ENCODE measurements around the gene CARNS1.

Gene CARNS1, protein sequence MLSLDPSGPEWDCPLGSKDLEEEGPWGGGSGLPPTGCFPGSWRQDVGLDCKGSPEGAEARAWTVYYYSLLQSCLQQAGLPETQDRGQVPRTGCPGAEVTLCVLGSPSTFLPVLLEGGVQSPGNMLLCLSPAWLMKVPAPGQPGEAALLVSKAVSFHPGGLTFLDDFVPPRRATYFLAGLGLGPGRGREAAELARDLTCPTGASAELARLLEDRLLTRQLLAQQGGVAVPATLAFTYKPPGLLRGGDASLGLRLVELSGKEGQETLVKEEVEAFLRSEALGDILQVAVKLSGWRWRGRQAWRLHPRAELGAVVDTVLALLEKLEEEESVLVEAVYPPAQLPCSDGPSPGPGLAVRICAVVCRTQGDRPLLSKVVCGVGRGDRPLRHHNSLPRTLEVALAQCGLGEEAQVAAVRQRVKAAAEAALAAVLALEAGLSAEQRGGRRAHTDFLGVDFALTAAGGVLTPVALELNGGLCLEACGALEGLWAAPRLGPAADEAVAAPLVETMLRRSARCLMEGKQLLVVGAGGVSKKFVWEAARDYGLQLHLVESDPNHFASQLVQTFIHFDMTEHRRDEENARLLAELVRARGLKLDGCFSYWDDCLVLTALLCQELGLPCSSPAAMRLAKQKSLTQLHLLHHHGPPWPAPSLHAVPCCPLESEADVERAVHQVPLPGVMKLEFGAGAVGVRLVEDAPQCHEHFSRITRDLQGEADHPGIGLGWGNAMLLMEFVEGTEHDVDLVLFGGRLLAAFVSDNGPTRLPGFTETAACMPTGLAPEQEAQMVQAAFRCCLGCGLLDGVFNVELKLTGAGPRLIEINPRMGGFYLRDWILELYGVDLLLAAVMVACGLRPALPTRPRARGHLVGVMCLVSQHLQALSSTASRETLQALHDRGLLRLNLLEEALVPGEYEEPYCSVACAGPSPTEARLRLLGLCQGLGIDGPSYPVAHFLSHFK

DNA sequence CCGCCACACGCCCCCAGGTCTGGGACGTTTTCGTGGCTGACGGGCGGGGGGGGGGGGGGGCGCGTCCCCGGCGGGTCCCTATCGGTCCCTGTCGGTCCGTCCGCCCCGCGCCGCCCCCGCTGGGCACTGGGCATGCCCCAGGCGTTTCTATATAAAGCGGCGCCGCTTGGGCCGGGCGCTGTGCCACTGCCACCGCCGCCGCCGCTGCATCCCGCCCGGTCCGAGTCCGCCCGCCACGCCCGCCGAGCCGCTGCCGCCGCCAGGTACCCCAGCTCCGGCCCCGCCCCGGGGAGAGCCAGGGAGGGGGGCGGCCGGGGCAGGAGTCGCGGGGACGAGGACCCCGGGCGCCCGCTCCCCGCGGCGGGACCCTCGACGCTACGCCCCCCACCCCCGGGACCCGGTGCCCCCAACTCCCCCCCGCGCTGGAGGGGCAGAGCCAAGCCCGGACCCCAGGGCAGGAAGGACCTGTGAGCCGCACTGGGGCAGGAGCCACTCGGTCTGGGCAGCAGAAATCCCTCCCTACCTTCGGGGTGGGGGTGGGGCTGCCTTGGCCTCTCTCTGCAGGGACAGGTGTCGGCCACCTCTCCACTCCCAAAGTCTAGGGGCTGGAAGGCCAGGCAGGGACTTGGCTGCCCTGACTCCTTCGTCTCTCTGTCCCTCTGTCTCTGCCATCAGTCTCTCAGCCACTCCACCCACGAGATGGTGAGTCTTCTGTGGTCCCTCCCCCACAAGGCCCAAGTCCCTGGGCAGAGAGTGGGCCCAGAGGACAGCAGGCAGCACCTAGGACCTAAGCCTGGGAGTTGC lies at the start of gene CARNS1:
TSS of gene CARNS1 (plus strand) at position 178 of the 804 bp plus-strand sequence. CDS start at position 700, 522 bp downstream.
- in situ Hi-C loops (cut with MboI; ENCODE audit: low sequenced_read_pairs) = no loop called here

DNA sequence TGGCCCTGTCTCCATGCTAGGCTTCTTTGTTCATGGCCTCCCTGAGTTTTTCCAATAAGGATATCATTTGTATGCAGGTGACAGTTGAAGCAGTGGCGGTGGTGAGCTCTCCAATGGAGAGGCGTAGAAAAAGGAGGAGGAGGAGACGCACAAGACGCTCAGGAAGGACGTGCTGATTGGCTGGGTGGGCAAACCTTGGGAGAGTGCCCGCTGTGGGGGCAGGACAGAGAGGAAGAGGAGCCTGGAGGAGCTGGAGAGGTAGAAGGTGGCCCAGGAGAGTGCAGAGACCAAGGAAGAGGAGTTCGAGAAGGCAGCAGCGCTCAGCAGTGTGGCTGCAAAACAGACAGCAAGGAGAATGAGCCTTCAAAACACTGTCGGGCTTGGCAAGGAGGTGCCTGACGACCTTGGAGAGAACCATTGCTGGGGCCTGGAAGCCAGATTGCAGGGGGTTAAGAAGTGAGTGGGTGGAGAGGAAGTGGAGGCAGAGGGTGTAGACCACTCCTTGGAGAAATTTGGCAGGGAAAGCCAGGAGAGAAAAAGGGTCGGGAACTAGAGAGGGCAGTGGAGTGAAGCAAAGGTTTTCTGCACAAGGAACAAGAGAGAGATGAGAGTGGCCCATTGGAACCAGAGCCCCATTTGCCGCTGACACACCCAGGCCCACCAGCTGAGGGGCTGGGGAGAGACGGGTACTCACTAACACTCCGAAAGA lies 49.6 kb upstream of the CARNS1 start:
- in situ Hi-C loops (cut with MboI; ENCODE audit: low sequenced_read_pairs) = no loop called here

DNA sequence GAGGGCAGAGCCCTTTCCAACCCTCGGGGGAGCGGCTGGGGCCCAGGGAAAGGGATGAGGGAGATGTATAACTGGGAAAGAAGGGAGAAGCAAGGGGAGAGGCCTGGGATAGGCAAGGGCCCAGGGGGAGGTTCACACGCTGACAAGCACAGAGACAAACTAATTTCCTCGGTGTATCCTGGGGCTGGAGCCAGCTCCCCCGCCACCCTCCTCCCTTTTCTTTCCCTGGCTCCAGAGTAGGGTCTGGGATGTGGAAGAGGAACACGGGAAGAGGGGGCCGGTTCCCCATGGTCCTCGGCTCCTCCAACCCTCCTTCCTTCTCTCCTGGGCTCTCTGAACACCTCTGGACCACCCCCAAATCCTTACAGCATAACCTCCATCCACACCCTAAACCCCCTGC lies 48.9 kb upstream of the CARNS1 start:
- in situ Hi-C loops (cut with MboI; ENCODE audit: low sequenced_read_pairs) = no loop called here

DNA sequence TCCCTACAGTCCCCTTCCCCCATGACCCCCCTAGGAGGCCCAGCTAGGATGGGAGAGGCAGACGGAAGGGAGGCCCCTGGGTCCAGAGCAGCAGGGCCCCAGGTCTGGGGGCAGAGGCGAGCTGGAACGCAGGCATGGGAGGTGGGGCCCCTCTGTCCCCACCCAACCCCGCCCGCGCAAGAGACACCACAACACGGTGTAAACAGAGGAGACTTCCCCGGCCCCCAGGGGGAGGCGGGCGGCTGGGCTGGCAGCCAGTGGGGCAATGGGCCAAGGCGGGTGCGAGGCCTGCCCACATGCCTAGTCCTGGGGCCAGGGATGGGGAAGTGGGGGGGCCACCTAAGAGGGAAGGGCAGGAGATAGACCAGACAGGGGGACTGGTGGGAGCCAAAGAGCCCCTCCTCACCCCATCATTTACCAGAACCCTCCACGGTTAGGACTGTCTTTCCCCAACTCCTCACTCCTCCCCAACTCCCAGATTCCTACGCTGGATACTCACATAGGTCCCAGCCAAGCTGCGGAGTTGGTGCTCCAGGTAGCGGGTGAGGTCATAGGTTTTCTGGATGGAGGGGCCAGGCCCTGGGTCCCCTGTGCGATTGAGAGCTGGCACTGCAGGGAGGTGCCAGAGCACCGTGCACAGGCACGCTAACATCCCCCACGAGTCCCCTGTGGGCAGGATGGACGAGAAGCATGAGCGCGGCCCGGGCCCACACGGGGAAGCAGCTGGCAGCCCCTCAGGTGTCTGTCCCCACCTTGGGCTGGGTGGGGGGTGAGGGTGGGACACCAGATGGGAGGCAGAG lies 48.3 kb upstream of the CARNS1 start:
- in situ Hi-C loops (cut with MboI; ENCODE audit: low sequenced_read_pairs) = no loop called here

DNA sequence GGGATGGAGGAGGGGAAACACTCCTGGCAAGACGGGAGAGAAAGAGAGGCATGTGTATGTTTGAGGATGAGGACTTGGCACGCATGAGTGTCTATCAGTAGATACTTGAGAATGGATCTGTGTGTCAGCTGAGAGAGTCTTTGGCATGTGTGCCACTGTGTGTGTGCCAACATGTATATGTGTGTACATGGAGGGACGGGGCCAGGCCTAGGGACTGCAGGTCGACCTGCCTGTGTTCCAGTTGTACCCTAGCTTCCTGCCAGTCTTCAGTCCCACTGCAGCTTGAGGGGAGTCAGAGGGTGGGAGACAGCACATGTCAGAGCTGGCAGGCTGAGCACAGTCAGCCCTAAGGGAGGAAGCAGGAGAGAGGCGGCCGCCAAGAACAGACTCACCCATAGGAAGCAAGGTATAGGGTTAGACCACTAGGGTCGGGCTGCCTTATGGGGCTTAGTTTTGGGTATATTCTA lies 47.7 kb upstream of the CARNS1 start:
- in situ Hi-C loops (cut with MboI; ENCODE audit: low sequenced_read_pairs) = no loop called here

DNA sequence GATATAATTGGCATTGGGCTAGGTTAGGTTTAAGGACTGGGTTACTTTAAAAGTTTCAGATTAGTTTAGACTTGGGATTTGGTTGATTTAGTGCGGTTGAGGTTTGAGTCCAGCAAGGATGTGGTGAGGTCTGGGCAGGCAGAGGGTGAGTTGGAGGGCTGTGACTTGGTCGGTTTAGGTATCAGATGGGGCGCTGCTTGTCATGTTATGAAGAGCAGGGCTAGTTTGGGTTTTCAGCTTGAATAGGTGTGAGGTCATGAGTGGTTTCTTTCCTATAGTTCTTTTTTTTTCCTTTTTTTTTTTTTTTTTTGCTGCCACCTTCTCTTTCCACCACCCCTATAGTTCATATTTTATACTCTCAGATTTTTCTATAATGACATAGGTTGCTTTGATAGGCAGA lies 46.9 kb upstream of the CARNS1 start:
- in situ Hi-C loops (cut with MboI; ENCODE audit: low sequenced_read_pairs) = no loop called here

DNA sequence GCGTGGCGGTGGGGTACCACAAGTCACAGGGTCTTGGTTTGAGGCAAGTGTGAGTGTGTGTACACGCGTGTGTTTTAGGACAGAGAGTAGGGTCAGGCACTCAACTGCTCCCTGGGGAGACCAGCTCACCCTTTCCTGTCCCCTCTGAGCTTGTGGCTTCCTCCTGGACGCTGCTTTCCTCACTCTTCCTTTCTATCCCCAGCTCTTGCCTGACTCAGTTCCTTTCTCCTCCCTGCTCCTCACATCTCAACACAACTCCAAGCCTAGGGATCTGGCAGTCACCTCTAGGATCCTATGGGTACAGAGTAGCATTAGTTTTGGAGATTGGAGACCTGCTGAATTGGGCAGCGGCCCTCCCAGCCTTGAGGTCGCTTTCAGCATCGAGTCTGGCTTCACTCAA lies 46.2 kb upstream of the CARNS1 start:
- in situ Hi-C loops (cut with MboI; ENCODE audit: low sequenced_read_pairs) = no loop called here

DNA sequence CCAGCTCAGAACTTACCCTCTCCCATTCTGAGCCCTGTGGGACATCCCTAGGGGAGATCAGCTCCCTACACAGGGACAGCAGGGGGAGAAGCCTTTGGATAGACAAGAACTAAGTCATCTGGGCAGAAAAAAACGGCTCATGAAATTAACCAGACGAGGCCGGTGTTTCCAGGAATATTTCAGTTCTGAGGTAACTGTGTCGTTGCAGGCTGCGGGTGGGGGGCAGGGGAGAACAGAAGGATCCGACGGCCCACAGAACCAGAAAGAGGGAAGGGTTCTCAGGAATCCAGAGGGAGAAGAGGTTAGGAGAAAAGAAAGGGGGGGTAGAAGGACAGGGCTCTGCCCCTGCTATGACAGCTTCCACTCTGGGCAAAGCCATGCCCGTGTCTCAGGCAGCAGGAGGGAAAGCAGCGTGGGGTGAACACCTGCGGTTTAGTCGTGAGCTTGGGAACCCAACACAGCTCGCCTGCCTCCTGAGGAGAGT lies 45.6 kb upstream of the CARNS1 start:
- in situ Hi-C loops (cut with MboI; ENCODE audit: low sequenced_read_pairs) = no loop called here

DNA sequence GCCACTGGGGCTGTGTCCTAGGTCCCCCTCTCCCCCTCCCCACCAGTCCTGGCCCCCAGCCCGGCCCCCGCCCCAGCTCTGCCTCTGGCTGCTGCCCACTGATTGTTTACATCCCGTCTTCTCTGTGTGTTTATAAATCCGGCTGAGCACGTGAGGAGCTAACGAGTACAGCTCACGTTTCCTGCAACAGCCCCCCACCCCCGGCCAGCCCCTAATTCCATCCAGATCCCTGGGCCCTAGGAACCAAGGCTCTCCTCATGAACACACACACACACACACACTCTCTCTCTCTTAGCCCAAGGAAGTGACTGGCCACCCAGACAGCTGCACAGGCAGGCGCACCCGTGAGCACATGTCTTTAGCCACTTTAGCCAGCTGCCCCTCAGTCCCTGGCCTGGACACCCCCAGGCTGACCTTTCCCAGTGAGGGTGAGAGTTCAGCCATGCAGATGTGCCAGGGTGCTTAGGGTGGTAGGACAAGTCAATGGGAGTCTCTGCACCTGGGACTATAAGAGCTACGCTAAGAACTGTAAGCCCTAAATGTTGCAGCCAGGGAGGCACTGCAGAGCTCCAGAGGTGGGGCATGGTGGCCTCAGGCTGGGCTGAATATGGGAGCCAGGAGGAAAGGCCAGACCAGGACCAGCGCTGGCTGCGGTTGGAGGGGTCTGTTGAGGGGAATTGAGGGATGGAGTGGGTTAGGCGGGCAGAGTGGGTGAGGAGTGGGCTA lies 45.0 kb upstream of the CARNS1 start:
- in situ Hi-C loops (cut with MboI; ENCODE audit: low sequenced_read_pairs) = no loop called here

DNA sequence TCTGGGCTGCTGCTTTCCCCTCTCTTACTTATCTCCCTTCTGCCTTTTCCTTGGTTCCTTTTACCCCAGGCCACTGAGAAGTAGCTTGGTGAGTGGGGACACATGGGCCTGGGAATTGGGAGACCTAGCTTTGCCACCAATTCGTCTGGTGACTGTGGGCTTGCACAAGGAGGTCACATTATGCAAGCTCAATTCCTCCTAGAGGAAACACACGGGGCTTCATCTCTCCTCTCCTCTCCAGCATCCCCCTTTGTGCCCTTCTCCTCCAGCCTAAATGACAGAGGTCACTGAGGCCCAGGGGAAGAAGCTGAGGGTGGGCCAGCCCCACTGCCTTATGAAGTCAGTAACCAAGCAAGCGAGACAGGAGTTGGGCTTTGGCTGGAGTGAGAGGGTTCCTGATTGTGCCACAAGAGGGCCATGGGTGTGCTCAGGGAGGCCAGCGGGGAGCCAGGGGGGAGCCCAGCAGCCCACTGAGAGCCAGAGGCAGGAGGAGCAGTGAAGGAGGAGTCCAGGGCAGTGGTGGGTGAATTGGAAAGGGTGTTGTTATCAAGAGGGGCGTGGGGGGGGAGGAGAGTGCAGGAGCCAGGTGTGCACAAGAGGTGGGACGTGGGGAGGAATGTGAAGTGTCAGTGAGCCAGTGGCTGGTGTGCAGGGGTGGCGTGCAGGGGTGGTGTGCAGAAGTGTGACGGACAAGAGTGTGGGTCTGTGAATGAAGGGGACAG lies 44.1 kb upstream of the CARNS1 start:
- in situ Hi-C loops (cut with MboI; ENCODE audit: low sequenced_read_pairs) = no loop called here

DNA sequence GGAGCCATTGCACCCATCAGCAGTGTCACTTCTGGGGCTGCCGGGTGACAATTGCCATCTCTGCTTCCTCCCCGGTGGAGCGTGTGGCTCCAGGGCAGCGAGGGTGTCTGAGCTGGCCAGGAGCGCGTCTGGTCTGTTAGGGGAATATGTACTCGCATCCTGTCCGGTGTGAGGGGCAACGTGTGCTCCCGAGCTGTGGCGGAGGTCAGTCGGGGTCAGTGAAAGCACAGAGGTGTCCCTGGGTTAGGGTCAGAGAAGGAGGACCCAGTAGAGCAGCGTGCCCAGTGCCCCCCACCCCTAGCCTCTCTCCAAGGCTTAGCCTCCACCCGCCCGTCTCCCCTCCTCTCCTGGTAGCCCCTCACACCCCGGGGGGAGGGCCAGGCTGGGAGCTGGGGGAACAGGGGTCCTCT lies 43.6 kb upstream of the CARNS1 start:
- in situ Hi-C loops (cut with MboI; ENCODE audit: low sequenced_read_pairs) = no loop called here

DNA sequence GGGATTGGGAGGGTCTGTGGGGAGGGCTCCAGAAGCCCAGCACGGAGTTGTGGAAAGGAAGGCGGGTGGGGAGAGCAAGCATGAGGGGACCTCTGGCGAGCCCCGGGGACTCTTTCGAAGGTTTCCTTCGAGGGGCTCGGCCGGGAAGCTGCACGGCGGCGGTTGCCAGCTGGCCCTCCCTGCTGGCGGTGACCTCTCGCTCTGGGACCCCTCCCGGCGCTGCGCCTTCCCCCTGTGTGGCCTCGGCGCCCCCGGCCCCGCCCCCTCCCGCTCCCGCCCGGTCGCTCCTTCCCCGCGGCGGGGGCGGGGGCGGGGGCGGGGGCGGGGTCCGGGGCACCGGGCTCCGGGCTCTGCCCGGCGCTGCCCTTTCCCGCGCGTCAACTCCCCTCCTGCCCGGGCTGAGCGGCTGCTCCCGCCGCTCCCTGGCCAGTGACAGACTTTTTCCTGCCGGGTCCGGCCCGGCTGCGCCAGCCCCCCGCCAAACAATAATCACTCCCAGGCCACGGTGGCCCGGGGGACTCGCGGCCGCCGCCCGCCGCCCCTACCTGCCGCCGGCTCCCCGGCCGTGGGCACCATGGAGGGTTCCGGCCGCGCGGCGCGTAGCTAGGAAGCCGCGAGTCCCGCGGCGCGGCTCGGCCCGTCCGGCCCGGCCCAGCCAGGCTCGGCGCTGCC lies 43.0 kb upstream of the CARNS1 start:
- in situ Hi-C loops (cut with MboI; ENCODE audit: low sequenced_read_pairs) = no loop called here

DNA sequence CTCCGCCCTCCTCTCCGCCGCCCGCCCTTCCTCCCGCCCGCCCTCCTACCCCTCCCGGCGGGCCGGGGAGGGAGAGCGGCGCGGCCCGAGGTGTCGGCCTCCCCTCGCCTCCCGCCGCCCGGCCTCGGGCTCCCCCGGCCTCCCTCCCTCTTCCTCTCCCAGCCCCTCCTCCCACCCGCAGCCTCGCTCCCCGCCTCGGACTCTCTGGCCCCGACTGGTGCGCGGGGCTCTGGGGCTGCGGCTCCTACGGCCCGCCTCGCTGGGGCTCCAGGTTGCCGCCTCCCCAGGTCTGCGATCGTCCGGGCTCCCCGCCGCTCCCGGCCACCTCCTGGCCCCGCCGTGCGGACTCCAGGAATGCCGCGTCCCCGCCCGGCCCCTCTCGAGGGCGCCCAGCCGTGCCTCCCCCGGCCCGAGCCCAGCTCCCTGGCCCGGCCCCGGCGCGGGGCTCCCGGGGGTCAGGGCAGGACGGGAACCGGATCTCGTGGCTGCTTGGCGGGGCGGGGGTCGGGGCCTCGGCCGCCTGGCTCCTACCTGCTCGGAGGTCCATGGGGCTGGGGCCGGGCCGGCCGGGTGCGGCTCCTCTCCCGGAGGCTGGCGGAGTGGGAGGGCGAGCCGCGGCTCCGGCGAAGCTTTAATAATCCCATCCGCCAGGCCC lies 42.4 kb upstream of the CARNS1 start, which contains the start of gene CLCF1:
TSS of gene CLCF1 (minus strand) at position 606 of the 655 bp plus-strand sequence. CDS start at position 547, 59 bp downstream.
- in situ Hi-C loops (cut with MboI; ENCODE audit: low sequenced_read_pairs) = no loop called here

DNA sequence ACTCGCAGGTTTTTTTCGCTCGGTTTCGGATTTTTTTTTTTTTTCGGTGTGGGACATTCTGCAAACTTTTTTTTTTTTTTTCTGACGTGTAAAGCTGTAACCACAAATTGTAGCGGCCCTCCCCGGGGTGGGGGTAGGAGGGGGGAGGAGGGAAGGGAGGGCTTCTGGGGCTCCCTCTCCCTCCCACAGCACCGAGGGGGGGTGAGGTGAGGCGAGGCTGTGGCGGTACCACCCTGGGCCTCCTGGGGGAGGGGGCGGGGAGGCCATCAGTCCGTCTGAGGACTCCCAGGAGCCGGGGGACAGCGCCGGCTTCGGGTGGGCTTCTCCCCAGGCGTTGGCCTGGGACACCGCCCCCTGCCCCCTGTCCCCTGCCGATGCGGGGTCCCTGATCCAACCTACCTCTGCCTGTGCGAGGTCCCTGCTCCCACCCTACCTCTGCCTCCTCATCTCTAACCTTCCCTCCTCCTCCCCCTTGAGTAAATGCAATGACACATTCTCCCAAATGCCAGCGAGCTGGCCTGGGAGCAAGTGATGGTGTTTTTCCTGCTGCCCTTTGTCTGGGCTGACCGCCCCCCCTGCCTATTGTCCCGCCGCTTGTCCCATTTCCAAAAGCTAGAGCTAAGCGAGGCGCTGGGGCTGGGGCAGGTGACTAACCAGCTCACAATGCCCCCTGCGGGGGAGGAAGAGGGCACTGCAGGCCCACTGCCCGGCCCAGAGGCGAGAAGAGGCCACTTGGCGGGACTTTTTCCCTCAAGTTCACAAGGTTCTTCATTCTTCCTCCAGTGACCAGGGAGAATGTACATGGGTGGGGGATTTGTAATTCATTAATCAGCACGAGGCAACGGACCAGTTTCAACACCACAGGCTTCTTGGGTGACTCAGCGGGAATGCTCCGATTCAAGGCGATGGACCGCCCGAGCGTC lies 41.6 kb upstream of the CARNS1 start:
- in situ Hi-C loops (cut with MboI; ENCODE audit: low sequenced_read_pairs) = no loop called here

DNA sequence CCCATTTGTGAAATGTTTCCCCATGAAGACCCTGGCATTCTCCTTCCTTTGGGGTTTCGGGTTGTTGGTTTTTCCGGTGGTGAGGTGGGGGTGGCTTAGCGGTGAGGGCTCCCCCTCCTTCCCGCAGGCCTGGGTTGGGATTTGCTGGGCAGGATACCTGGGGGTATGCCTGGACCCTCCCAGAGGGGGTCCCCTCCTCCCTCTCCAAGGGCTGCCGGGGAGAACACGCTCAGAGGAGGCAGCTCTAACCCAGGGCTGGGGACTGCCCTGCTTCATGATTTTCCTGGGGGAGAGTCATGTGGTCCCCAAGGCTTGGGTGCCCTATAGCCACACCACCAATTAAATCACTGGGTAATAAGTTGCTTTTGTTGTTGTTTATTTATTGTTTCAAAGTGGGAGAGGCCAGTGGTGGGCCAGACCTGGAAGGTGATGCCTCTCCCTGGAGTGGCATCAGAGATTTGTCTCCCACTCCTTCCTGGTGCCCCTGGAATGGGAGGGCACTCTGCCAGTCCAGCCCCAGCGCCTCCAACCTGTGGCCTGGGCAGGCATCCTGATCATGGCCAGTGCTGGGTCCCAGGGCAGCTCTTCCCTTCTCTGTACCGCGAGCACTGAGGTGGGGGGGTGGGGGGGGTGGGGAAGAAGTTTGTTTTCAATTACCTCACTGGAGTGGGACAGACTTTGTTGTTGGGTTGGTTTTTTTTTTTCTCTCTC lies 40.8 kb upstream of the CARNS1 start:
- in situ Hi-C loops (cut with MboI; ENCODE audit: low sequenced_read_pairs) = no loop called here
